ENCODE results near the gene ENG.

- TF ChIP-seq RCOR1 (IDR thresholded peaks at IDR 0.05; ENCODE audit: insufficient replicate concordance, low read length) (no peak), CTCF (conservative IDR thresholded peaks at IDR 0.05; ENCODE audit: low read depth, low read length) (no peak), MAZ (IDR thresholded peaks at IDR 0.05; ENCODE audit: borderline replicate concordance, low read depth, low read length) (no peak), POLR2A (IDR thresholded peaks at IDR 0.05; ENCODE audit: low read depth, low read length) (no peak), BHLHE40 (IDR thresholded peaks at IDR 0.05; ENCODE audit: low read depth, low read length) (no peak), ELK1 (IDR thresholded peaks at IDR 0.05; ENCODE audit: borderline replicate concordance, low read depth, low read length) (no peak)
Measured at GRCh38 chr9:127868278-127868902, 13.9 kb upstream of the ENG start.
